Erythroblast (primary cell): ENCODE measurements around the gene GH2.
"Not testable (repeated sequence)": the region's sequence is repeated elsewhere in the genome, so short reads cannot be mapped to it uniquely, and the experiment has no call there.

Experiments used
- DNase-seq, 2 experiments: peaks; one replicate each; lab custom pipeline; 2025; lab: John Stamatoyannopoulos, UW
- GATA1 ChIP-seq: IDR thresholded peaks from 2 replicates; pipeline ENCODE4 v1.6.1; 2011; ENCODE audit warnings: low read depth, mild to moderate bottlenecking, control low read depth, low read length, moderate library complexity
- POLR2A ChIP-seq: IDR thresholded peaks from 2 replicates; pipeline ENCODE4 v1.6.1; 2011; ENCODE audit warnings: mild to moderate bottlenecking, low read length

Gene GH2

DNA sequence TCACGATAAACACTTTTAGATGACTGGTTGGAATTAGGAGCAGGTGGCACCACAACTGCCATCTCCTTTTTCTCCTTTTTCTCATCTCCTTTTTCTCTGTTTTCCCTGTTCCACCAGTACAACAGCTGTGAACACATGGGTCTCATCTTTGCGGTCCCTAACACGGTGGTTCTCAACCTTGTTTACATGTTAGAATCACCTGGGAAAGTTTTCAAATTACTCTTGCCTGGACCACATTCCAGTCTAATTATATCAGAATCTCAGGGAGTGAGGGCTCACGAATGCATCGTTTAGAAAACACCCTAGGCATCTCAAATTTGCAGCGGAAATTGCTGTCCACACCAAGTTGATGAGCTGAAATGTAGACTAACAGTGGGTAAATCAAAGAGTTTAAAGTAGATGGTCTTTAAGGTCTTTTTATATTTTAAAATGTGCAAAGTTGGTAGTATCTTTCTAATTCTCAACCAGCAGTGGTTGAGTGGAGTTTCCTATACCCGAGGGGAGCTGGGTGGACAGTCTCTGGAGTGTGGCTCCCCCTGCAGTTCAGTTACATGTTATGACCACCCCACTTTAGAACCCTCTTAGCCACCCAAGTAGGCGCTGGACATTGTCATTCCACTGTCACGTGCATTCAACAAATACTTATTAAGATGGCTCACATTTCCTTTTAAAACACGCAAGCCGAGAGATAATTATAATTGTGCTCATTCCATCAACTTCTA, 10.7 kb upstream of the GH2 start:
- peak in 1 of 2 experiments; percentile 41 for DNase-seq

DNA sequence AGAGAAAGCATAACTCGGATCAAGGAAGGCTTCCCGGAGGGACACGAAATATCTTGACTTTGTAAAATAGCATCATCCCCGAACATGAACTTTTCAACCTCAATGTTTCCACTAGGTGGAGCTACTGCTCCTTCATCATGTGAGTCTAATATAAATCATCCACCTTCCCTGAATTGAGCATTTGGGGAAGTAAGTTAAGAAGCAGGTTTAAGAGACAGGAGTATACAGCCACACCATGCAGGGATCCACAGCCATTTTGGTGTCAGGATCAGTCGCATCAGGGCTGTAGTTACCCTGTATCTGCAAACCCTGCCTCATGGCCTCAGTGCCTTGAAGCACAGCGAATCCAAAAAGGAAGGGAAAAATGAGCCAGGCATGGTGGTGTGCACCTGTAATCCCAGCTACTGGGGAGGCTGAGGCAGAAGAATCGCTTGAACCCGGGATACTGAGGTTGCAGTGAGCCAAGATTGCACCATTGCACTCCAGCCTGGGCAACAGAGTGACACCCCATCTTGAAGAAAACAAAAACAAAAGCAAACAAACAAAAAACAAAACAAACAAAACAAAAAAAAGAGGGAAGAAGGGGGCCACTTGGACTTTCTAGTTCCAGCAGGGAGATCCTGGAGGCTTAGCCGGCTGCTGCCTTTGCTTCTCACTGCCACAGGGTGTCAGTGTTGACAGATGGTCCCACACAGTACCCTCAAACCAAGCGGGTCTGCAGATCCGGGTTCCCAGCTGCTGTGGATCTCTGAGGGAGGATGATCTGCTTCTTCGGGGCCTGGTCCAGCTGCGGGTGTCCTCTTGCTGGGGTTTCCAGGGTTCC, 7.5 kb upstream of the GH2 start:
- peak in 1 of 2 experiments; percentile 59 for DNase-seq

DNA sequence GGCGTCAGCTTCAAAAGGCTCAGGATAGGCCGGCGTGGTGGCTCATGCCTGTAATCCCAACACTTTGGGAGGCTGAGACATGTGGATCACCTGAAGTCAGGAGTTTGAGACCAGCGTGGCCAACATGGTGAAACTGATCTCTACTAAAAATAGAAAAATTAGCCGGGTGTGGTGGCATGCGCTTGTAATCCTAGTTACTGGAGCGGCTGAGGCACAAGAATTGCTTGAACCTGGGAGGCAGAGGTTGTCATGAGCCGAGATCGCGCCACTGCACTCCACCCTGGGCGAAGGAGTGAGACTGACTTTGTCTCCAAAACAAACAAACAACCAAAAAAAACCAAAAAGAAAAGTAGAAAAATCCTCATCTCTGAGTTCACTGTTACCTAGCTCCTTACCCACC, 3.4 kb upstream of the GH2 start:
- DNase-seq = not testable (repeated sequence)

DNA sequence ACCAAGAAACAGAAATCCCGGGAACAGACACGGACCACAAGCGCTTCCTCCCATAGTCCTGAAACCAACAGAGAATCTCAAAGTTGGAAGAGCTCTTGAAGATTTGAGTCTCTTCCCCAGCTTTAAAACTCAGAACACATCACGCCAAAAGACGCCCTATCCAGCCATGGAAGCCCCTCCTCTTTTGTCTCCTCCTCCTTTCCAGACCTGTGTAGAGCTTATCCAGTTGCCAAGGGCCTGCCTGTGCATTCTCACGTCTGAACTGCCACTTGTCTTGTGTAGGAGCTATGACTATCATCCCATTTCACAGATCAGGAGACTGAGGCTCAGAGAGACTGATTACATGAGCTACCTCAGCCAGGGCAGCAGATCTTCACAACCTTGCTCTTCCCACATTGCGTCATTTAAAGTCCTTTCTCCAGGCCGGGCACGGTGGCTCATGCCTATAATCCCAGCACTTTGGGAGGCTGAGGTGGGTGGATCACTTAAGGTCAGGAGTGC, 932 bp upstream of the GH2 start:
- DNase-seq = not testable (repeated sequence)

DNA sequence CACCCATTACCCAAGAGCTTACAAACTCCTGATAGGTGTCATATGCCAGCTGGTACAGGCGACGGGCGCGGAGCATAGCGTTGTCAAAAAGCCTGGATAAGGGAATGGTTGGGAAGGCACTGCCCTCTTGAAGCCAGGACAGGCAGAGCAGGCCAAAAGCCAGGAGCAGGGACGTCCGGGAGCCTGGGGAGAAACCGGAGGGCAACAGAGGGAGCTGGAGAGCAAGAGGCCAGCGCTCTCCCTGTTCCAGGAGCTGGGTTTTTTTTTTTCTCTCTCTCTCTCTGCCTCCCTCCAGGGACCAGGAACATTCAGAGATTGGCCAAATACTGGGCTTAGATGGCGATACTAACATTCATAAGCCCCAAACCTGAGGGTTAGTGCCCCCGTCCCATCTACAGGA, 407 bp downstream of the GH2 start:
- not testable (repeated sequence) for DNase-seq

DNA sequence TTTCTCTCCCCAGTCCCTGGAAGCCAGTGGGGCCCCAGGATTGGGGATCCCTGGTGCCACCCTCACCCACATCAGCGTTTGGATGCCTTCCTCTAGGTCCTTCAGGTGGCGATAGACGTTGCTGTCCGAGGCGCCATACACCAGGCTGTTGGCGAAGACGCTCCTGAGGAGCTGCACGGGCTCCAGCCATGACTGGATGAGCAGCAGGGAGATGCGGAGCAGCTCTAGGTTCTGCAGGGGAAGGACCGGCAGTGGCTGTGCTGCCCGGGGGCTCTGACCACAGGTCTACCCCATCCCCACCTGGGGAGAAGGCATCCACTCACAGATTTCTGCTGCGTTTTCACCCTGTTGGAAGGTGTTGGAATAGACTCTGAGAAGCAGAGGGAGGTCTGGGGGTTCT, 1.0 kb downstream of the GH2 start:
- TF ChIP-seq GATA1 (no peak), POLR2A (no peak)
- DNase-seq = no peak

DNA sequence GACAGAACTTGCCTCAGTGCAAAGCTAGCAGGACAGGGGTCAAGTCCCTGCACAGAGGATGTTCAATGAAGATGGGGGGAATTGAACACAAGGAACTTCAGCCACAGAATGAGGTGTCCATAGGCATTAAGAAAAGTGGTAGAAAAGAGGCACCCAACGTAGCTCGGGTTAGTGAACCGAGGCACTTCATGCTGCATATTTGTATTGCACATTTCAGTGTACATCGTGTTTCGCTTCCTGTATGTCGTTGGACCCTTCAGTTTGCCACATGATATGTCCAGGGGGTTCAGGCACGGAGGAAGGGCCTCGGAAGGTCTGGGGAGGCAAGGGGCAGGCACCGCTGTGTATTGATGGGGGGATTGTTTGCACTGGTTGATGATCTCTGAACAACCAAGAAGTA, 3.3 kb downstream of the GH2 start:
- DNase-seq = not testable (repeated sequence)

DNA sequence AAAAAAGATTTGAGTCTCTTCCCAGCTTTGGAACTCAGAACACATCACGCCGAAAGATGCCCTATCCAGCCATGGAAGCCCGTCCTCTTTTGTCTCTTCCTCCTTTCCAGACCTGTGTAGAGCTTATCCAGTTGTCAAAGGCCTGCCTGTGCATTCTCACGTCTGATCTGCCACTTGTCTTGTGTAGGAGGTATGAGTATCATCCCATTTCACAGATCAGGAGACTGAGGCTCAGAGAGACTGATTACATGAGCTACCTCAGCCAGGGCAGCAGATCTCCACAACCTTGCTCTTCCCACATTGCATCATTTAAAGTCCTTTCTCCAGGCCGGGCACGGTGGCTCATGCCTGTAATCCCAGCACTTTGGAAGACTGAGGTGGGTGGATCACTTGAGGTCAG, 7.1 kb downstream of the GH2 start:
- DNase-seq = not testable (repeated sequence)

DNA sequence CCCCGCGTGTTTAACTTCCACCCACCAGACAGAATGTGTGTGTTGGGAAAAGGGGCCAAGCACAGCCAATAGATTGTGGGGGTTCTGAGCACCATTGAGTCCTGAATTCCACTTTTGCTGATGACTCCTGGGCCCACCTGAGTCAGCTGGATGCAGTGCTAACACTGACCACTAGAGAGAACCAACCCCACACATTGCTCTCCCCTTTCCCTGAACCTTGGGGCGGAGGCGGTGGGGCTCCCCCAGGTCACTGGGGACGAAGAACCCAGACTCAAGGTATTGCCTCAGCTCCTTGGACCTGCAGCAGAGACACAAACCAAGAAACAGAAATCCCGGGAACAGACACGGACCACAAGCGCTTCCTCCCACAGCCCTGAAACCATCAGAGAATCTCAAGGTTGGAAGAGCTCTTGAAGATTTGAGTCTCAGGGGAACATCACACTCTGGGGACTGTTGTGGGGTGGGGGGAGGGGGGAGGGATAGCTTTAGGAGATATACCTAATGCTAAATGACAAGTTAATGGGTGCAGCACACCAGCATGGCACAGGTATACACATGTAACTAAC, 7.6 kb downstream of the GH2 start:
- DNase-seq = not testable (repeated sequence)

DNA sequence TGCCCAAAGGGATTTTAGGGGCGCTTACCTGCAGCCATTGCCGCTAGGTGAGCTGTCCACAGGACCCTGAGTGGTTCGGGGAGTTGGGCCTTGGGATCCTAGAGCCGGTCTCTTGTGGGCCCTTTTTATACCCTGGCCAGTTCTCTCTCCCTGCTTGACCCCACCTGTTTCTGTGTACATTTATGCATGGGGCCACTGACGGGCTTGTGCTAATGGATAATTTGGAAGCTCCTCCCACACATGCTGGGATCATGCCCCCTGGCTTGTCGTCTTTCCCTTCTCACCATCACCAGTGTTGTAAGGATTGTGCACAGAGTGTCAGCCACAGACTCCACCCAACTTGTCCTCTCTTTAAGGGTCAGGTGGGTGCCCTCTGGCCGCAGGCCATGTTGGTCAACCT, 8.2 kb downstream of the GH2 start, which contains the start of gene CSH2:
CSH2 (minus strand) TSS at position 101 of the 400 bp plus-strand sequence; CDS start at position 38, 63 bp downstream.
- DNase-seq = not testable (repeated sequence)

DNA sequence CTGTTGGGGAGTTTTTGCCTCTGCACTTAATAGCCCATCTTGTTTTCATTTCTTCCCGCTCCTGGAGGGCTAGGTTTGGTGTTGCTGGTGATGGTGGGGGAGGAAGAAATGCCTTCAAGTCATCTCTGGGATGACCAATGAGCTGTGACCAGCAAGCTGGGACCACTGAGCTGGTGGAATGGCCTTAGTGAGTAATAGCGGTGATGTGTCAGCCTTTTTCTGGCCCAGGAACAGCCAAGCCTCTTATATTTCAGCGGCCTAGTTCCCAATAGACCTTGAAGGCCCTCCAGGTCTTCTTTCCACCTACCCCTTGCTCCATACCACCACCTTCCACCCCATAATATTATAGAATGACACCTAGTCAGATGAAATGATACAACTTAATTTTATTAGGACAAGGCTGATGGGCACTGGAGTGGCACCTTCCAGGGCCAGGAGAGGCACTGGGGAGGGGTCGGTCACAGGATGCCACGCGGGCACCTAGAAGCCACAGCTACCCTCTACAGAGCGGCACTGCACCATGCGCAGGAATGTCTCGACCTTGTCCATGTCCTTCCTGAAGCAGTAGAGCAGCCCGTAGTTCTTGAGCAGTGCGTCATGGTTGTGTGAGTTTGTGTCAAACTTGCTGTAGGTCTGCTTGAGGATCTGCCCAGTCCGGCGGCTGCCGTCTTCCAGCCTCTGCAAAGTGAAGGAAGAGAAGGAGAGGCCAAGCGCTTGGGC, 9.9 kb downstream of the GH2 start:
- DNase-seq = not testable (repeated sequence)

DNA sequence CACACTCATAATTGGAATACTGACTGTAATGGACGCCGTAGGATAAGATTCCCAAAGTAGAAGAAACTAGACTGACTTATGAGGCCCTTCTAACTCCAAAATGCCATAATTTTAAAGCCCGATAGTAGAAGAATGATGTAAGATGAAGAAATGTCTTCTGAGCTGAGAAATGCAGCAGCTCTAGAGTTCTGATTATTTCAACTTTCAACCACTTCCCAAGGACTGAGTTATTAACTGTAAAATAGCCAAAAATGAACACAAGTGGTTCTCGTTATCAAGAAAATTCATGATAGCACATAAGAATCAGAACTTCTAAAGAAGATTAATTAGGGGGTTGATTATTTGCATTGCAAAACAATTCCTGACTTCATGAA, 11.5 kb downstream of the GH2 start:
- DNase-seq = not testable (repeated sequence)

DNA sequence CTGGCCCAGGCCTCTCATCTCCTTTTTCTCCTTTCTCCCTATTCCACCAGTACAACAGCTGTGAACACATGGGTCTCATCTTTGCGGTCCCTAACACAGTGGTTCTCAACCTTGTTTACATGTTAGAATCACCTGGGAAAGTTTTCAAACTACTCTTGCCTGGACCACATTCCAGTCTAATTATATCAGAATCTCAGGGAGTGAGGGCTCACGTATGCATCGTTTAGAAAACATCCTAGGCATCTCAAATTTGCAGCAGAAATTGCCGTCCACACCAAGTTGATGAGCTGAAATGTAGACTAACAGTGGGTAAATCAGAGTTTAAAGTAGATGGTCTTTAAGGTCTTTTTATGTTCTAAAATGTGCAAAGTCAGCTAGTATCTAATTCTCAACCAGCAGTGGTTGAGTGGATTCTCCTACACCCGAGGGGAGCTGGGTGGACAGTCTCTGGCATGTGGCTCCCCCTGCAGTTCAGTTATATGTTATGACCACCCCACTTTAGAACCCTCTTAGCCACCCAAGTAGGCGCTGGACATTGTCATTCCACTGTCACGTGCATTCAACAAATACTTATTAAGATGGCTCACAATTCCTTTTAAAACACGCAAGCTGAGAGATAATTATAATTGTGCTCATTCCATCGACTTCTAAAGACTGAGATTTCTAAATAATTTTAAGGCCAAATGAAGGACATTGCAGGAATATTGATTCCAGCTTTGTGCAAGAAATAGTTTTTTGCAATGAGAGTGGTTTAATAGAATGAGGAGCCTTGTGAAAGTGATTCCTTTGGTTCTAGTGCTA, 12.1 kb downstream of the GH2 start:
- peak in 1 of 2 experiments; percentile 46 for DNase-seq

DNA sequence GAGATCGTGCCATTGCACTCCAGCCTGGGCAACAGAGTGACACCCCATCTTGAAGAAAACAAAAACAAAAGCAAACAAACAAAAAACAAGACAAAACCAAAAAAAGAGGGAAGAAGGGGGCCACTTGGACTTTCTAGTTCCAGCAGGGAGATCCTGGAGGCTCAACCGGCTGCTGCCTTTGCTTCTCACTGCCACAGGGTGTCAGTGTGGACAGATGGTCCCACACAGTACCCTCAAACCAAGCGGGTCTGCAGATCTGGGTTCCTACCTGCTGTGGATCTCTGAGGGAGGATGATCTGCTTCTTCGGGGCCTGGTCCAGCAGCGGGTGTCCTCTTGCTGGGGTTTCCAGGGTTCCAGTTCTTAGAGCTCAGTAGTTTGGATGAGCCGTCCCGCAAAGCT, 15.1 kb downstream of the GH2 start:
- not testable (repeated sequence) for DNase-seq

DNA sequence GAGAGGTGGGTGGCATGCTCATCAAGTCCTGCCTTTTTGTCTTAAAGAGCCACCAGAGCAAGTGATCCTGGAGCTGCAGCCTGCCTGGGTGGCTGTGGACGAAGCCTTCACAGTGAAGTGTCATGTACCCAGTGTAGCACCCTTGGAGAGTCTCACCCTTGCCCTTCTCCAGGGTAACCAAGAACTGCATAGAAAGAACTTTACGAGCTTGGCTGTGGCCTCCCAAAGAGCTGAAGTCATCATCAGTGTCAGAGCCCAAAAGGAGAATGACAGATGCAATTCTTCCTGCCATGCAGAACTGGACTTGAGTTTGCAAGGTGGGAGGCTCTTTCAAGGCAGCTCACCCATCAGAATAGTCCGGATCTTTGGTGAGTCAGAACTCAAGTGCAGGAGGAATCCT, 22.5 kb downstream of the GH2 start:
- no peak for DNase-seq
- TF ChIP-seq GATA1 (no peak), POLR2A (no peak)

DNA sequence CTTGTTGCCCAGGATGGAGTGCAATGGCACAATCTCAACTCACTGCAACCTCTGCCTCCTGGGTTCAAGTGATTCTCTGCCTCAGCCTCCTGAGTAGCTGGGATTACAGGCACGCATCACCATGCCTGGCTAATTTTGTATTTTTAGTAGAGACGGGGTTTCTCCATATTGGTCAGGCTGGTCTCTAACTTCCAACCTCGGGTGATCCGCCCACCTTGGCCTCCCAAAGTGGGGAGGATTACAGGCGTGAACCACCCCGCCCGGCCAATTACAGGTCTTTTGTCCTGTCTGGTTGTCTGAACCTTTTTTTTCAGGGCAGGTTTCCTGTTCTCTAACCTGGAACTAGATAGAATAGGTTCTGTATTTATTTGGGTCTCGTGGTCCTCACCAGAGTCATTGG, 25.3 kb downstream of the GH2 start:
- not testable (repeated sequence) for DNase-seq
